AG08396 (cell line): ENCODE results near the gene NELFB.

Experiments used
- DNase-seq: peaks from one replicate; pipeline ENCODE4 v3.0.0; 2012; ENCODE audit warnings: low spot score, mixed read lengths

Gene NELFB

GRCh38 chr9:137281345-137282116 lies 26.4 kb downstream of the NELFB start:
- no peak for DNase-seq

GRCh38 chr9:137286975-137287383 lies 31.9 kb downstream of the NELFB start:
- DNase-seq = peak; percentile 85

GRCh38 chr9:137293094-137293481 lies 38.0 kb downstream of the NELFB start:
- no peak for DNase-seq

- no peak for DNase-seq
Measured at GRCh38 chr9:137293482-137294090, 38.5 kb downstream of the NELFB start.

GRCh38 chr9:137294091-137294680 lies 39.1 kb downstream of the NELFB start:
- DNase-seq = peak; percentile 82

GRCh38 chr9:137294681-137295237 lies 39.6 kb downstream of the NELFB start:
- no peak for DNase-seq

GRCh38 chr9:137295238-137295811 lies 40.2 kb downstream of the NELFB start:
- peak; percentile 91 for DNase-seq

- no peak for DNase-seq
Measured at GRCh38 chr9:137295849-137296669, 40.9 kb downstream of the NELFB start.

- DNase-seq = no peak
Measured at GRCh38 chr9:137296670-137297664, 41.8 kb downstream of the NELFB start.

- DNase-seq = no peak
Measured at GRCh38 chr9:137297966-137298365, 42.8 kb downstream of the NELFB start.

GRCh38 chr9:137298401-137299202 lies 43.5 kb downstream of the NELFB start:
- DNase-seq = no peak

- DNase-seq = no peak
Measured at GRCh38 chr9:137299203-137299565, 44.1 kb downstream of the NELFB start.

- no peak for DNase-seq
Measured at GRCh38 chr9:137299938-137300337, 44.8 kb downstream of the NELFB start.

- no peak for DNase-seq
Measured at GRCh38 chr9:137300567-137301080, 45.5 kb downstream of the NELFB start.

GRCh38 chr9:137301081-137301947 lies 46.2 kb downstream of the NELFB start:
- DNase-seq = peak; percentile 73

- peak; percentile 91 for DNase-seq
Measured at GRCh38 chr9:137302118-137302448, 47.0 kb downstream of the NELFB start, which contains the start of gene NRARP. TSS of gene NRARP (minus strand) at chr9:137302271. CDS start at chr9:137301928, 343 bp downstream.

- DNase-seq = peak; percentile 88
Measured at GRCh38 chr9:137302449-137303150, 47.5 kb downstream of the NELFB start.
